ENCODE results near the gene OR10Z1. TPM values are rescaled to one million over a fixed set of nuclear protein-coding genes. Genes with fewer than 3 reads are reported as not detected.

Gene OR10Z1
- total and polyA plus RNA-seq, 2 of the 8 experiments (the other 6 are each of a cell fraction or from before 2014, with no cell fraction given): not detected

- no peak for TF ChIP-seq CHD7 (IDR thresholded peaks at IDR 0.05; ENCODE audit: insufficient replicate concordance, low read length)
- no peak for TF ChIP-seq KDM4A (IDR thresholded peaks at IDR 0.05; ENCODE audit: low read depth, low read length, severe bottlenecking)
- TF ChIP-seq RXRA (IDR thresholded peaks at IDR 0.05; ENCODE audit: insufficient read depth, low read depth, low read length): no peak
- no peak for TF ChIP-seq CHD2 (IDR thresholded peaks at IDR 0.05; ENCODE audit: low read length)
- TF ChIP-seq SUZ12 (IDR thresholded peaks at IDR 0.05; ENCODE audit: low read length): no peak
- no peak for TF ChIP-seq HDAC6 (IDR thresholded peaks at IDR 0.05; ENCODE audit: low read depth, low read length)
- no peak for TF ChIP-seq SIN3A (conservative IDR thresholded peaks at IDR 0.05 in 1 of 2, IDR thresholded peaks at IDR 0.05 in 1 of 2; ENCODE audit: low read depth in 1 of 2, low read length in 2 of 2)
- no peak for TF ChIP-seq HDAC2 (IDR thresholded peaks at IDR 0.05; ENCODE audit: borderline replicate concordance in 1 of 2, low read depth in 2 of 2, low read length in 2 of 2)
Measured at GRCh38 chr1:158604968-158605367, at the start of gene OR10Z1 (continued).
